Spleen (tissue), 7 donors: ENCODE results near the gene ASPDH.
A peak's percentile ranks its signal among the peaks of the same experiment; 100 is the strongest.

ENCODE experiments used
- CTCF ChIP-seq, 11 experiments: fragments of 200-600 bp in 7 of 11; fragments of 450-650 bp in 4 of 11; sonication (generic) in 4 of 11; IDR thresholded peaks in 8 of 11; conservative IDR thresholded peaks in 3 of 11; 1 replicate in 7 of 11; 2 replicates in 4 of 11; pipeline versions ENCODE4 v1.4.0 to v1.8.0; 2016 to 2021; ENCODE audit warnings: antibody characterized with exemption in 11 of 11, inconsistent platforms in 4 of 11, mild to moderate bottlenecking in 1 of 11
- POLR2A ChIP-seq, 3 donors: fragments of 450-650 bp; IDR thresholded peaks; one replicate each; pipeline ENCODE4 v1.5.1; 2017; ENCODE audit warnings: antibody characterized with exemption in 3 of 3, mild to moderate bottlenecking in 1 of 3
- donor health status: DM: no; HTN: no; CAD: no; lungs with moderate emphysema.
- donor health status: DM: no; HTN: no; CAD: no.
- donor health status: DM: no; HTN: no; CAD: no.

GRCh38 chr19:50486823-50487515 lies 26.7 kb downstream of the ASPDH start:
- no peak for TF ChIP-seq POLR2A (IDR thresholded peaks at IDR 0.05)
- peak in 6 of 11 experiments; percentile 23 to 49 (median 34) for TF ChIP-seq CTCF (IDR thresholded peaks at IDR 0.05 in 8 of 11, conservative IDR thresholded peaks at IDR 0.05 in 3 of 11)
